B cell (primary cell): ENCODE data around the gene AQP6. TPM values are rescaled to one million over a fixed set of nuclear protein-coding genes. Genes with fewer than 3 reads are reported as not detected.

ENCODE experiments used
- ATAC-seq: fragments of 200-7000 bp; cut with Tn5 transposase; one replicate; pipeline ENCODE4 v1.10.0; 2021; ENCODE audit warnings: low read depth, mild to moderate bottlenecking, moderate number of reproducible peaks, moderate library complexity
- CTCF ChIA-PET: fragments of 350-600 bp; sonication (Branson Sonifier 250); formaldehyde crosslinking; loops from one replicate; lab custom pipeline; 2021; ENCODE audit warnings: antibody characterized with exemption, inconsistent platforms; lab: Charles Lee
- POLR2A ChIA-PET: fragments of 350-600 bp; sonication (Branson Sonifier 250); formaldehyde crosslinking; loops from one replicate; lab custom pipeline; 2021; ENCODE audit warnings: antibody characterized with exemption; lab: Charles Lee
- DNase-seq: peaks from one replicate; pipeline ENCODE4 v3.0.0; 2013
- H2AFZ ChIP-seq: 2 replicates; pipeline ENCODE4 v1.6.1; 2012; ENCODE audit warnings: mild to moderate bottlenecking, low read depth, low read length; ENCODE audit not compliant: insufficient read depth, poor library complexity, severe bottlenecking
- H3K27ac ChIP-seq, 2 donors: 1 replicate in 1 of 2; 2 replicates in 1 of 2; pipeline ENCODE4 v1.5.1; 2012 to 2013; ENCODE audit warnings: low read length in 2 of 2, mild to moderate bottlenecking in 2 of 2, moderate library complexity in 1 of 2
- H3K27me3 ChIP-seq, 4 experiments: fragments of 200-600 bp in 1 of 4; sonication (generic) in 1 of 4; replicated peaks in 1 of 4; 1 replicate in 2 of 4; 2 replicates in 2 of 4; pipeline versions ENCODE4 v1.6.1 to v1.7.0; 2013 to 2016; ENCODE audit warnings: low read length in 3 of 4, mild to moderate bottlenecking in 2 of 4, mixed read lengths in 1 of 4, moderate library complexity in 1 of 4; ENCODE audit not compliant: insufficient read depth in 4 of 4, control insufficient read depth in 3 of 4; ENCODE audit errors: control extremely low read depth in 1 of 4
- H3K36me3 ChIP-seq, 2 experiments: replicated peaks in 1 of 2; 1 replicate in 1 of 2; 2 replicates in 1 of 2; pipeline versions ENCODE4 v1.6.1 to v1.7.1; 2013; ENCODE audit warnings: low read length in 1 of 2; ENCODE audit not compliant: insufficient read depth in 2 of 2, control insufficient read depth in 1 of 2; ENCODE audit errors: control extremely low read depth in 1 of 2, extremely low read depth in 1 of 2
- H3K4me1 ChIP-seq, 2 donors: fragments of 200-600 bp in 1 of 2; sonication (generic) in 1 of 2; 1 replicate in 1 of 2; 2 replicates in 1 of 2; pipeline versions ENCODE4 v1.5.1 to v1.6.1; 2013 to 2017; ENCODE audit warnings: low read length in 2 of 2; ENCODE audit not compliant: control insufficient read depth in 2 of 2, insufficient read depth in 2 of 2
- H3K4me2 ChIP-seq: replicated peaks from 2 replicates; pipeline ENCODE3; 2012; ENCODE audit warnings: mild to moderate bottlenecking, low read depth, low read length; ENCODE audit not compliant: poor library complexity, severe bottlenecking
- H3K4me3 ChIP-seq, 5 experiments: fragments of 200-600 bp in 1 of 5; sonication (generic) in 1 of 5; 1 replicate in 3 of 5; 2 replicates in 2 of 5; pipeline versions ENCODE4 v1.5.1 to v1.7.0; 2011 to 2016; ENCODE audit warnings: low read length in 4 of 5, mild to moderate bottlenecking in 4 of 5, low read depth in 2 of 5, control low read depth in 1 of 5, moderate library complexity in 1 of 5; ENCODE audit not compliant: insufficient read depth in 1 of 5; ENCODE audit errors: control extremely low read depth in 1 of 5, extremely low read depth in 1 of 5
- H3K79me2 ChIP-seq: fragments of 200-600 bp; sonication (generic); one replicate; pipeline ENCODE4 v1.6.0; 2016; ENCODE audit warnings: low read length; ENCODE audit not compliant: control insufficient read depth, insufficient read depth
- H3K9ac ChIP-seq: fragments of 200-600 bp; sonication (generic); 2 replicates; pipeline ENCODE4 v1.6.1; 2017; ENCODE audit warnings: mild to moderate bottlenecking, low read length, moderate library complexity
- H3K9me3 ChIP-seq, 3 donors: one replicate each; pipeline versions ENCODE4 v1.6.1 to v1.7.1; 2013; ENCODE audit warnings: low read length in 2 of 3; ENCODE audit not compliant: control insufficient read depth in 2 of 3, insufficient read depth in 1 of 3; ENCODE audit errors: control extremely low read depth in 1 of 3
- H4K20me1 ChIP-seq: 2 replicates; pipeline ENCODE4 v1.6.0; 2012; ENCODE audit warnings: mild to moderate bottlenecking, low read length; ENCODE audit not compliant: insufficient read depth, control insufficient read depth, poor library complexity, severe bottlenecking
- H3K27ac Mint-ChIP-seq: one replicate; pipeline ENCODE4 v1.8.0; 2021; ENCODE audit warnings: mixed read lengths
- H3K27me3 Mint-ChIP-seq: one replicate; pipeline ENCODE4 v1.8.0; 2021; ENCODE audit warnings: mixed read lengths
- H3K4me1 Mint-ChIP-seq: one replicate; pipeline ENCODE4 v1.8.0; 2021; ENCODE audit warnings: mixed read lengths
- H3K4me3 Mint-ChIP-seq: one replicate; pipeline ENCODE4 v1.8.0; 2021; ENCODE audit warnings: mixed read lengths
- H3K9me3 Mint-ChIP-seq: one replicate; pipeline ENCODE4 v1.8.0; 2022; ENCODE audit warnings: mixed read lengths; ENCODE audit not compliant: insufficient read depth
- CTCF ChIP-seq: fragments of 200-600 bp; IDR thresholded peaks from one replicate; pipeline ENCODE4 v1.8.0; 2022; ENCODE audit warnings: antibody characterized with exemption, mild to moderate bottlenecking
- EZH2 ChIP-seq: IDR thresholded peaks from 2 replicates; pipeline ENCODE4 v1.6.1; 2012; ENCODE audit warnings: borderline replicate concordance, low read depth, mild to moderate bottlenecking, moderate library complexity, low read length; ENCODE audit not compliant: insufficient read depth, poor library complexity, severe bottlenecking
- WGBS: methylation state at CpG from one replicate; pipeline ENCODE4 v1.1.5; 2013; ENCODE audit warnings: missing lambda C conversion rate; ENCODE audit not compliant: insufficient coverage; 5-methylcytosine and 5-hydroxymethylcytosine counted together
- intact Hi-C: fragments of 100-400 bp; cut with micrococcal nuclease; formaldehyde crosslinking; loops from one replicate; pipeline ENCODE4 v1.10.0; 2022
- polyA plus RNA-seq: library from polyadenylated mRNA; depleted of rRNA; stranded (reverse); fragments of >200 nt; gene quantifications from 2 replicates; pipeline ENCODE4 v1.2.3, GENCODE V29; 2012
- total RNA-seq, 2 donors: library from RNA; stranded (reverse); fragments of 120-200 nt in 1 of 2; gene quantifications; 1 replicate in 1 of 2; 2 replicates in 1 of 2; pipeline versions ENCODE4 v1.2.3 to v1.2.4, GENCODE V29; 2013 to 2022

The AQP6 gene
- total and polyA plus RNA-seq, 2 donors (not counting 1 experiment from before 2014, with no cell fraction given): not detected

GRCh38 chr12:49948866-49949845 lies 23.6 kb upstream of the AQP6 start:
- POLR2A ChIA-PET: no interaction called here
- no peak overlapping the region for H3K4me2 ChIP-seq
- 95% methylated on average over 7 of the region's 13 CpGs for whole genome bisulfite sequencing

More at GRCh38 chr12:49948866-49949845, 23.6 kb upstream of the AQP6 start:
- CTCF ChIA-PET: interaction anchor here (0.6 to 1.7 kb wide), 2 partner anchors 18 to 49 kb away, joined by 4 to 7 read pairs; no protein-coding TSS in a partner anchor
- intact Hi-C loops: no loop called here
- Mint-ChIP-seq H3K9me3 (no peaks in the 10 kb centered on the region), H3K4me3 (no peak overlapping the region), H3K27me3 (peaks cover 16% of the 10 kb centered on the region), H3K27ac (no peak overlapping the region), H3K4me1 (peaks cover 8% of the 10 kb centered on the region)
- peaks cover 0 to 28% (median 6%) of the 10 kb centered on the region in 4 experiments for H3K27me3 ChIP-seq
- H3K9me3 ChIP-seq: no peaks in the 10 kb centered on the region
- DNase-seq (no peak), ATAC-seq (no peak)
- no peak overlapping the region for H3K4me3 ChIP-seq
- TF ChIP-seq EZH2 (no peak), CTCF (no peak)
- H3K36me3 ChIP-seq: no peaks in the 10 kb centered on the region
- no peaks in the 10 kb centered on the region for H3K79me2 ChIP-seq
- H3K4me1 ChIP-seq: peaks cover 0 to 8% of the 10 kb centered on the region in 2 donors
- H3K9ac ChIP-seq: no peak overlapping the region
- H3K27ac ChIP-seq: no peak overlapping the region
- H4K20me1 ChIP-seq: no peaks in the 10 kb centered on the region
- H2AFZ ChIP-seq: no peak overlapping the region
